ENCODE data around the gene MPPED2.

MPPED2 gene

DNA sequence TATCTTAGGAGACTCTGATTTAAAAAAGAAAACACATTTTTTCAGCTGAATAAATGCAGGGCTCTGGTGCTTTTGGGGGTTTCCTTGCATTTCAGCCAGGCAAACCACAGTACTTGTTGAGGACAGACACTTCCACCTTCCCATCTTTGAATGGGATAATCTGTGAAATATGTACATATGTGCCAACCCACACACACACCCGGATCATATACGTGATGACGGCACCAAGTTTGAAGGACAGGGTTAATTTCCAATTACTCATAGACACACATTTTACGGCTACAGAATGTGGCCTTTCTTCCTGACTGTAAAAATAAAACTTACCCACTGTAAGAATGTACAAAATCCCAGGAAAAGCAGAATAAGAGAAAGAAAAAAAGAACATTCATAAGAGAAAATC is 104.4 kb downstream of the MPPED2 start:
- no peak for DNase-seq

DNA sequence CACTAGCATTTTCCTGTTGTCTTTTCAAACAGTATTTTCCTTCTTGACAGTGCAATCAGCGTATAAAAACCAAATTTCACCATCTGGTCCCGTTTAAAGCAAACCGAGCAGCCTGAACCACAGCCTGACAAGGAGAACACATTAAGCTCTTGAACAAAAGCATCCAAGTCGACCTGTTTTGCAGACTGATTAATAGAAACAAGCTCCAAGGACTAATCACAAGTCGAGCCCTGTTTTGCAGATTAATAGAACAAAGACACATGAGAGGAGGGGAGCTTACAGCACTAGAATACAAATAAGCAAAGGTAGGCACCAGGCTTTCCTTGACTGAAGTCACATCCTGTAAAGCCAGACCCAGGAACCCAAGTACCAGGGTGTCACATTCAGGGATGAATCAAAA is 104.8 kb downstream of the MPPED2 start:
- no peak for DNase-seq

DNA sequence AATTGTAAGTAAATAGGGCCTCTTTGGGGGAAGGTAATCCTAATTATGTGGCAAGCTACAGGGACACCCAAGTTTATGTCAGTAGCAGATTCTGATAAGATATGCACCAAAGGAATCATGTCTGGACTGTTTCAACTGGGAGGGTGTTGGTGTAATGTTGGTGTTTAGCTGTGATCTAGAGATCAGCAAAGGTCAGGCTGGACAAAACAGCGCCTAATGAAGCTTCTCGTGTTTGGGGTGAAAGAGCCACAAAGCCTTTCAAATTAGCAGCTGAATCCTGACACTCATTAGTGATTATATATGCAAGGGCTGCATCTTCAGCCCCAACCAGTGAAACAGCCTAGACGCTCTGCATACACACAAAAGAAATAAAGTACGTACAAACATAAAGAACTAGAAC is 106.3 kb downstream of the MPPED2 start:
- DNase-seq: no peak

DNA sequence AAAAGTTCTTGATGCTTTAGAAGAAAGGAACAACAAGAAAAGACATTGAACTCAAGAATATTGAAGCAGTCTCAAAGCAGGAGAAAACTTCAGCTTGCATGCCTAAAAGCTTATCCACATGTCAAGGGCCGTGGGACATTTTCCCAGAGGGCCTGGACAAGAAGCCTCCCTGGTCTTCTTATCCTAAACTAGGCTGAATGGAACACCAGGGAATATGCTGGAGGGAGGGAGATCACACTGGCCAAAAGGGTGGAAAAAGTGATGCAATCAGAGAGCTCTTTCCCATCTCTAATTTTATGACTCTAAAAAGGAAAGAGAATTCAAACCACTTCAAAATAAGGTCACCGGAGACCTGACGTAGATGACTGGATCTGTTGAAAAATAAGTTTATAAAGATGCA is 107.2 kb downstream of the MPPED2 start:
- DNase-seq: no peak

DNA sequence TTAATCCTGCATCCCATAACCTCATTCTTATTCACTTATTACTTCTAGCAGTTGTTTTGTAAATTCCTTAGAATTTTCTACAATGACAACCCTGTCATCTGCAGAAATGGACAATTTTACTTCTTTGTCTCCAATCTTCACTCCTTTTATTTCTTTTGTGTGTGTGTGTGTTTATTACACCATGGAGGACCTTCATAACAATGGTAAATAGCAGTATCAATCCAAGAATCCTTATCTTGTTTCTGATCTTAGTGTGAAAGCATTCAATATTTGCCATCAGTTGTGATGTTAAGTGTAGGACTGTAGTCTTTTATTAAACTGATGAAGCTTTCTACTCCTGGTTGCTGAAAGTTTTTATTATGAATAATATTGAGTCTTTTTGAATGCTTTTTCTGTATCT is 109.1 kb downstream of the MPPED2 start:
- DNase-seq: no peak

DNA sequence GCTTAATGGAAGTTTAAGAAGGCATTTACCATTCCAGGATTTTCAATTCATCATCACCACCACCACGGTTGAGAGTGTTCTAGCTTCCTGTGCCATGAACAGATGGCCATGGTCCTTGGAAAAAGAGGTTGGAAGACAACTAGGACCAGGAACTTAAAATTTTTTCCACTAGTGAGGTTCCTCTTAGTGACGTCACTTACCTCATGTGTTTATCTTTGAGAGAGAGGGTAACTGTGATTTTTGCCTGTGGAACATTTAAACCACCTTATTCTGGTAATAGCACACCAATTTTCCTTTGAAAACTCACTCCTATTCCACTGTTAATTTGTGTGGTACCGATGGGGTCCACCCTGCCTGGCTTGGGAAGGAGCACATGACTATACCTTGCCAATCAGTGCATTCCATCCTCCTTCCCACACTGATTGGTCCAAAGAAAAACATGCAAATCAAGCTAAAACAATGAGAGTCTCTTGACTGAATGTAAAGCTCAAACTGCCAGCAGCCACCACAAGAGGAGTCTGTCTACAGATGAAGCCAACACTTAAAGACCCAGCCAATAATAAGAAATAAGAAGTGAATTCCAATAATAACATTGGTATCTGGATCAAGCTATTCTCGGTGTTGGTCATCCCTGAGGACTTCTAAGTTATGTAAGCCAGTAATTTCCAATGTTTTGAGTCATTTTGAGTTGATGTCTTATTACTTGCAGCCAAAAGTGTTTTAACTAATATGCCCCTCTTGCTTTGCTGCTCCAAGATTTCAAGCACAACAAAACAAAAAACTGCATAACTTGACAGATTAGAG is 111.8 kb downstream of the MPPED2 start:
- DNase-seq: no peak

DNA sequence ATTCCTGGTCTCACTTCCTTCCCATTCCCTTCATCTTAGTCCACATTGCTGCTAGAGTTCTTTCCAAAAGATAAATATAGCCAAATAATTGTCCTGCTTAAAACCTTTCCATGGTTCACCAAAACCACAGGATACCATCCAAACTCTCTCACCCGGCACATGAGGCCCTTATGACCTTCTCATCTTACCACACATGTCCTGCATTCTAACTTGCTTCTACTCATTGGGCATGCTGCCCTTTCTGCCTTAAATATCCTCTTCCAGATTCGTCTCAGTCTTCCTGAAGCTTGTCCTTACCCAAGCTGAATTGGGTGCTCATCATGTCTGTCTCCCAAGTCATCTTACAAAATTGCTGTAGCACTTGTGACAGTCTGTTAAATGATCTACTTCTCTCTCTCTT is 114.9 kb downstream of the MPPED2 start:
- no peak for DNase-seq

DNA sequence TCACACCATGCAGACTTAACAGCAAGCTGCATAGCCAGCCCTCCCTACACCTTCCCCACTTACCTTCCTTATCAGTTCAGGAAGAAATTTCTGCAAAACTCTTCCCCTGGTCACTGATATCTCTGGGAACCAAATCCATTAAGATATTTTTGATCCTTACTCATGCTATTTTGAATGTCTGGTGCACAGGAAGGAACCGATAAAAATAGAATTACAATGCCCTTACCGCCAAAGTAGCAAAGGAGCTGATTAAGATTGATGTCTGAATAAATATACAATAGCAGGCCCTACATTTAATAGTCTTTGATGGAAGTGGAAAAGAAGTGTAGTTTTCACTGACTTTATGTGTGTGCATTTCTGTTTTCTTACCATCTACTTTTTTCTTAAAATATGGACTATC is 117.3 kb downstream of the MPPED2 start:
- DNase-seq: no peak

DNA sequence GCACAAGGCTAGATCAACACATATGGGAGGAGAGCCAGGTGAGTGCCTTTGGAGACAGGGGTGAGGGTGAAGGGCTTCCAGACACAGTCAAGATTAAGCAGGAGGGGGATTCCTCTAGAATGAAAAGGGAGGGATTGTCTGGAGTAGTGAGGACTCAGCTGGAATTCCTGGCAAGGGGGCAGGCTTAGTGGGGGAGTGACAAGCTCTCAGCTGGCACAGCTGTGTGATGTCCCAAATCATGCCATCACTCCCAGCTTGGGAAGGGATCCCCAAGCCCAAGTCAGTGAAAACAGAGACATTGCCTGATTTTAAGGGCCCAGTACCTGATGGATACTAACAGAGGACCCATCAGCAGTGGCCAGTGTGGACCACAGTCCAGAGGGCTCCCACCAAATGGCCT is 119.0 kb downstream of the MPPED2 start:
- DNase-seq: no peak

DNA sequence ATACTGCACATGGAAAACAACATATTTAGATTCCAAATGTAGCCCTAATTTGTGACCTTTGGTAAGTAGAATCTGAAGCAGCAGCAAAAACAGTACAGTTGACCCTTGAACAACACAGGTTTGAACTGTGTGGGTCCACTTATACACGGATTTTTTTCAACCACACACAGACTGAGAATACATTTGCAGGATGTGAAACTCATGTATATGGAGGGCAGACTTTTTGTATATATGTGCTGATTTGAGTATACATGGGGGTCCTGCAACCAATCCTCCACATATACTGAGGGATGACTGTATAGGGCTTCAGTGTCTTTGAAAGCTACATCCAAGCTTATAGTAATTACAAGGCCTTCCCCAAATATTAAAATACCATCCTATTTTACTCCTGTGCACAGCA is 120.5 kb downstream of the MPPED2 start:
- no peak for DNase-seq

DNA sequence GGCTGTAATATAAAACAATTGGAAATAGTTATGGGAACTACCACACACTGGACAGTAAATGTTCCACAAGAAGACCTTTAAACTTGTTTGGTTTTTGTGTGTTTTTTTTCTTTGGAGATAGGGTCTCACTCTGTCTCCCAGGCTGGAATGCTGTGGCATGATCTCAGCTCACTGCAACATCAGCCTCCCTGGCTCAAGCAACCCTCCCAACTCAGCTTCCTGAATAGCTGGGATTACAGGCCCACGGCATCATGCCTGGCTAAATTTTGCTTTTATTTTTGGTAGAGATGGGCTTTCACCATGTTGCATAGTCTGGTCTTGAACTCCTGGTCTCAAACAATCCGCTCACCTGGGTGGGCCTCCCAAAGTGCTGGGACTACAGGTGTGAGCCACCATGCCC is 121.0 kb downstream of the MPPED2 start:
- DNase-seq: no peak

DNA sequence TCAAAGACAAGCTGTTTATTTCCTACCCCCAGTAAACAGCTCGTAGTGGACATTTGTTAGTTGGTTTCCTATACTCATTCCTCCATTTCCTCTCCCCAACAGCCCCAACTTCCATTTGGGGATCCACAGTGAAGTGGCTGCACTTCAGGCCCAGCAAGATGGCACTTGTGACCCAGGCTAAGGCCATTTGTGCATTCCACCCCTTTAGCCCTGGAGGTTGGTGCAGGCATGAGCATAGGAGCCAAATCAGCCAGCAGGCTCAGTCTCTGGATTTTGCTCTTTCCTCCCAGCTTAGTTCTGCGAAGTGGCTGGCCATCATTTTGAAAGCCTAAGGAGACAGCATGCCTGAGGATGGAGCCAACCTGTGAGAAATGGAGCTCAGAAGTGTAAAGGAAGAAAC is 122.9 kb downstream of the MPPED2 start:
- DNase-seq: no peak

DNA sequence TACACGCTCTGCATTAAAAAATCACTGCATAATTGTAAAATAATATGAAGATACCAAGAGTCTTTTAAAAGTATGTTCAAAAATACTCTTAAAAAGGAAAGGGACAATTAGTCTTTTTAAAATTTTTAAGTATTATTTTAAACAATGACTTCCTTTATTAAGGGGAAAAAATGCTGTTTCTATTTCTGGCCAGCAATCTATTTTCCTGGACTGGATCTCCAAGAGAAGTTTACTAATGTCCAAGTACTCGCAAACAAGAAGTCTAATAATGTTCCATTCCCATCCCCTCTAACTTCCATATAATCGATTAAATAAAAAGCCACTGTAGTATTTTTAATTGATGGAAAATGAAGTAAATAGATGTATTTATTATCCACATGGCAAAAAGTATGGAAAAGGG is 123.7 kb downstream of the MPPED2 start:
- DNase-seq: no peak

DNA sequence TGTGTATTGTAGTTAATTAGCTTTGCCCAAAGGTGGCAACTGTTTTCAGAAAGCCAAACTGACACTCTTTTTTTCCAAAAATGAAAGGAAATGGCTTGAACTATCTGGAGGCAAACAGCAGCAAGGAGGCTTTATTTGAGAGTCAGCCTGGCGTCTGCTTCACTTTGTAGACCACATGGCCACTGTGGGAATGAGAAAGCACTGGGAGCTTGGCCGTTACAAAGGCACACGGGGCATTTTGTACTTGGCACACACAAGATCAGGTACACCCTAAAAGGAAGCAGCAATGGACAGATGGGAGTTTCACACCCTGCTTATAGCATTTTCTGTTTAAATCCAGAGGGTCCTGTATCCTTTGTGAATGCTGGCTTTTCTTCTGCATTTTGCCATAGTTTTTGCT is 126.3 kb downstream of the MPPED2 start:
- DNase-seq: no peak

DNA sequence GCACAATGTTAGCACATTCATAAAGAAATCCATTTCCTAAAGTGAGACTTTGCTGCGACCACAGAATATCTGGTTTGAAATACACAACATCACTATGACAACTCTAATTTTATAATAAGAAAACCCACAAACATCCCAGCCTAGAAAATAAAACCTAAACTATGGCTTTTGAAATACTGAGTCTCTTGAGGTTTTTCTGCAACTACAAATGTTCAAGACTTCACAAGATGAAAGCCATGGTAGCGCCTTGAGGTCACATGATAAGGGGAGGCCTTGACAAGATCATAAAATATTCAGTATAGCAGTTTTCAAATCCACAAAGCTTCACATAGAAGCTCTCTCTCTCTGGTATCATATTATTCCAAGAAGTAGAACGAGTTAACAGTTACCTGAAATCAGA is 126.8 kb downstream of the MPPED2 start:
- no peak for DNase-seq

DNA sequence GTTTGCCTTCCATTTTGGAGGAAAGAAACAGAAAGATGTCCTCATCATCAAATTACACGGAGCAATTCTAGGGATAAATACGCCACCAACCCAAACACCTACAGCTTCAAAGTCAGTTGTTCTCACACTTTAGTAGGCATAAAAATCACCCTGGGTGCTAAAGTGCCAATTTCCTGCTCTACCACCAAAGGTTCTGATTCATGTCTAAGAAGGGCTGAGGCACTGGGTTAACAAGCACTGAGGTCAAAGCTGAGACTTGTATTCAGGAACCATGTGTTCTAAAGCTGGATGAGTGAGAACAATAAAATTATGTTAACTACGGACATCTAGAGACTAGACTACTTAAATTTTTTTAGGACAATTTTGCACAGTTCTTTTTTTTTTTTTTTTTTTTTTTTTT is 127.6 kb downstream of the MPPED2 start:
- DNase-seq: no peak

DNA sequence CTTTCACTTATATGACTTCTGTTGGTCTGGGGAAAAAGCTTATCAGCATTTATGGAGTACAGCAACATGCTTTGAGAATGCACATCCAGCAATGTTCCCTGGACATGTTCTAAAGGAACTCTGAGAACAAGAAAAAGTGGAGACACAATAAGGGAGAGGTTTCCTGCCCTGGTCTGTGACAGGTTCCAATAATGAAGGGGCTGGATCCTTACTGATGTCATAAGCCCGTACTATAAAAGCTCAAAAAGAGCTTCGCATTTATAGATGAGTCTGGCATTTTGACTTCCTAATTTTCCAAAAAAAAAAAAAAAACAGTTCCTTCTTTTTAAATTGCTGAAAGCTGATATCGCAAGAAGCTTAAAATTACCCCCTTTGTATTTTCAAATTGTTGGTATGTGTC is 129.1 kb downstream of the MPPED2 start:
- no peak for DNase-seq

DNA sequence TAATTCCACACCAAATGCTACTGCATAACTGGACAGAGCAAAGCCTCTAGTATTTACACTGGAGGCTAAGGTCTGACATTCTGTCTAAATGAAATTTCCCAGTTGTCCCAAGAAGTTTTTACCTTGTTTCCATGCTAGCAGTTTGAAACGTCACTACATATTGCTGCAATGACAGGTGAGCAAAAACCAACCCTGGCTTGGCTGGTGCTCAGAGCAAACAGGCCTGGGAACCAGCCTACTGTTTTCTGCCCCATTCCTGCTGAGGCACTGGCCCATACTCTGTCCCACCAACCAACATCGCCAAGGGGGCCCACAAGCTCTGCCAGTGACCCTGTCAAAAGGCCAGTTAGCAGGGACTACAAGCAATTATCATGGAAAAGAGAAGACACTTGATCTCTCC is 131.1 kb downstream of the MPPED2 start:
- no peak for DNase-seq

DNA sequence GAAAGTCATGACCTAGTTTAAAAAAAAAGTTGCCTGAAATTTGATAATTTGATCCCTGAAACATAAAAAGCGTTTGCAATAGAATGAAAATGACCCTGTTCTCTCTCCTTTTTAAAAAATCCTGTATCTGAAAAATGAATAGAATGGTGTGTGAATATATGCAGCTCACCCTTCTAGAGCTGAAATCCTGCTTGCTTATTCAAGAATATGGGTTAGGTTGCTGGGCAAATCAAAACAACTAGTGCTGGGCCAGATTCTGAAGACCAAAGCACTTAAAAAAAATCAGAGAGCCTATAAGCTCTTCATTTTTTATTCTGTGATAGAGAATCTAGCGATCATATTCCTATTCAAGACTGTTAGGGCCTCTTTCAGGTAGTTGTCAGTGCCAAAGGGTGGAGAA is 131.6 kb downstream of the MPPED2 start:
- DNase-seq: no peak

DNA sequence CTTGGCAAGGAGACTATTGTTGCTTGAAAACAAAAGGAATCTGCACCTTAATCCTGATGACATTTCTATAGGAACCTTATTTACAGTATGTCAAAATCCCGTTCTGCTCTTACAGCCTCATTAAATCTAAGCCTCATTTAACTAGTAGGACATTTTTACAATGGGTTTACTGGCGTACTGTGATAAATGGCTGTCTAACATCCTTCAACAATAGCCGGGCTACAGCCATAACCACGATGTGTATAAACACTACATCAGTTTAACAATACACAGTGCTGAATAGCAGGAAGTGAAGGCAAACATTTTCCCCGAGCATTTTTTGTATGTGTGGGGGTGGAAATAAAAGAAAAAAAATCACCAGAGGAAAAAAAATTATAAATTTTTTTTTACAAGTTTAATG is 132.0 kb downstream of the MPPED2 start:
- peak; percentile 72 for DNase-seq

DNA sequence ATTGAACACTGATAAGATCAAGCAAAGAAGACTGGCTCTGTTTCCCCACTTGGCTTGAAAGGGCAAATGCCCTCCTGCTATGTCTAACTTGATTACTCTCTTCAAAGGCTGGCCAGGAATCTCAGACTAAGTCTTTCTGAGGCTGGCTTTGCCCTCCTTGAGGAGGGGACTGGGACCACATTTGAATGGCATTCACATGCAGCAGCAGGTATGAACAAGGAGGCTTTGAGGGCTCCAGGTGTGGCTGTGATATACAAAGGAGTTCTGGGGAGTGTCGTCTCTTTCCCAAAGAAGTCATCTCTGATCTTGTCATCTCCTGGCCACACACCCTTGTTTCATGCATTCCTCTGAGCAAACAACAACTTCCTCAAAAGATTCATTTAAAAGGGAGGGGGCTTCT is 132.4 kb downstream of the MPPED2 start:
- no peak for DNase-seq

DNA sequence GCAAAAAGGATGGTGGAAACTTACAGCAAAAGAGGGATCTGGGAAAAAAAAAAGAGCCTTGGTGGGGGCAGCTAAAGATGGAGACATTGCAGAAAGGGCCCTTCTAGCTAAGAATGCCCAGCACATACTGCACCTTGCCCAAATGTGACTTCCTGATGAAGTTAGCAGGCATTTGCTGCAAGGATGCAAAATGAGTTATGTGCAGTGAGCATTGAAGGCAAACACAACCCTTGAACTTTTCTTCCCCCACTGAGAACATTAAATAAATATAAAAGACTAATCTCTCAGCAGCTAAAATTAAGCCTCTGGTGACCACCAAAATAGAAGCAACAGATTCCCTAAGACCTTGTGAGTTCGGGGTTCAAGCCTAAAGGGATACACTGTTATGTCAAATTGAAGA is 133.3 kb downstream of the MPPED2 start:
- no peak for DNase-seq

DNA sequence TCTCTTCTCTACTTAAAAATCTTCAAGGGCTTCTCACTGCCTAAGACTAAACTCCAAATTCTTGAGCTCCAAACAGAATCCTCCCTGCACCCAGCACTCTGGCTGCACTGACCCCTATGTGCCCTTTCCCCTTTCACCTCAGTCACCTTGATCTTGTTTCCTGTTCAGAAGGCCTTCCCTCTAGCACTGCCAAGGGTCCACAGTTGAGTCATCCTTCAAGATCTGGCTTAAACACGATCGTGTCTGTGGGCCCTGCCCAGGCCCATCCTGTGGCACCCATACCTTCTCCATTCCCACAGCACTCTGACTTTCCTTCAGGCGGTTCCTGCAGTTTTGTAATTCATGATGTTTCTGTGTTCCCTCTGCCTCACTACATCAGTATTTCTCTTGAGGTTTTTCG is 134.0 kb downstream of the MPPED2 start:
- no peak for DNase-seq

DNA sequence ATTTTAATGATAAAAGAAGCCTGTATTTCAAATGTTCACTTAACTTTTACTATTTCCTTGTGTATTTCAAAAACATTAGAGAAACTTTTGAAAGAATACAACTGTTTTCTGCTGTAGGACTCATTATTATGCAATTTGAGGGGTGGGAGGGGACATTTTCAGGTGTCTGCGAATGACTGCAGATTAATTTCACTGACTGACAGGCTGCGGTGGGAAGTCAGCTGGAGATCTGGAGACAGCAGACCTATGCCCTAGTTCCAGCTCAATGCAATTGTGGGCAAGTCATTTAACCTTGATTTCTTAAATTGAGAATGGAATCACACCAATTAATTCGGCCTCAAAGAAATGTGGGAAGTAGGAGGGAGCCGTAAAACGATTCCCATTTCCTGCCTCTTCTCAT is 134.5 kb downstream of the MPPED2 start:
- no peak for DNase-seq

DNA sequence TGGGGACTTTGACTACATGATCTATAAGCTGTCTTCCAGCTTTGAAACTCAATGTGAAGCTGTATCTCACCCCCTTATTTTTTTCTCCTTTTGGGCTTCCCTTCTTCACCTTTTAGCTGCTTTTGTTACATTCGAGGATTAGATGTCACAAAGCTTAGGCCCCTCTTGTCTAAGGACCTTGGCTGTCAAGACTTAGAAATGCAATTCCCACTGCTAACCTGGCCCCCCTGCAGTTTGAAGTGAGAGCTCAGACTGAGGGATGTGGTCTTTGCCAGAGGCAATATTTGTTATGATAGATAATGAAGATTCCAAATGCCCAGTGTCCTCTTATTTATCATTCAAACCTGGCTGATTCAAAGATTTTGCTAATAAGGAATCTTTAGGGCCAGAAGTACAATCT is 135.0 kb downstream of the MPPED2 start:
- no peak for DNase-seq
